Measurements from ENCODE around the gene SHISA6.

Gene SHISA6

GRCh38 chr17:11610999-11611566 lies 370.1 kb downstream of the SHISA6 start:
- peak; percentile 50 for DNase-seq

GRCh38 chr17:11612956-11613355 lies 371.9 kb downstream of the SHISA6 start:
- no peak for DNase-seq

All from eye (tissue), 1 donor.